Heart left ventricle (tissue), 16 donors: ENCODE data around the gene CACNA1C. TPM values are rescaled to one million over a fixed set of nuclear protein-coding genes. Genes with fewer than 3 reads are reported as not detected.

Experiments used
- ATAC-seq, 4 donors: fragments of 200-7000 bp; cut with Tn5 transposase; one replicate each; pipeline ENCODE4 v1.9.1; 2020 to 2022; ENCODE audit warnings: moderate library complexity in 4 of 4, mild to moderate bottlenecking in 3 of 4, moderate number of reproducible peaks in 1 of 4
- DNase-seq, 5 donors: peaks; one replicate each; pipeline ENCODE4 v3.0.0-alpha.2; 2020
- H3K27ac ChIP-seq, 12 donors: fragments of 200-600 bp; sonication (generic) in 4 of 12; one replicate each; pipeline versions ENCODE4 v1.5.0 to v1.8.0; 2016 to 2022; ENCODE audit warnings: mild to moderate bottlenecking in 2 of 12
- H3K27me3 ChIP-seq, 9 donors: fragments of 200-600 bp; sonication (generic) in 2 of 9; one replicate each; pipeline versions ENCODE4 v1.5.1 to v1.8.0; 2016 to 2022; ENCODE audit warnings: mild to moderate bottlenecking in 3 of 9
- H3K36me3 ChIP-seq, 9 donors: fragments of 200-600 bp; sonication (generic) in 2 of 9; one replicate each; pipeline versions ENCODE4 v1.5.0 to v1.8.0; 2018 to 2022; ENCODE audit warnings: mild to moderate bottlenecking in 2 of 9
- H3K4me1 ChIP-seq, 12 donors: fragments of 200-600 bp; sonication (generic) in 4 of 12; one replicate each; pipeline versions ENCODE4 v1.5.0 to v1.8.0; 2016 to 2022; ENCODE audit warnings: mild to moderate bottlenecking in 3 of 12
- H3K4me3 ChIP-seq, 12 donors: fragments of 200-600 bp; sonication (generic) in 4 of 12; one replicate each; pipeline versions ENCODE4 v1.5.0 to v1.8.0; 2017 to 2022; ENCODE audit warnings: mild to moderate bottlenecking in 9 of 12, moderate library complexity in 4 of 12
- H3K9me3 ChIP-seq, 12 donors: fragments of 200-600 bp; sonication (generic) in 4 of 12; one replicate each; pipeline versions ENCODE4 v1.5.0 to v1.8.0; 2016 to 2022; ENCODE audit warnings: mild to moderate bottlenecking in 1 of 12
- POLR2A ChIP-seq, 2 donors: fragments of 450-650 bp; IDR thresholded peaks; one replicate each; pipeline ENCODE4 v1.6.1; 2017; ENCODE audit warnings: antibody characterized with exemption in 2 of 2, mild to moderate bottlenecking in 2 of 2, moderate library complexity in 2 of 2
- WGBS, 4 donors: extraction: QIAGEN DNeasy Blood & Tissue Kit in 2 of 4; methylation state at CpG; one replicate each; pipeline versions ENCODE4 v1.1.5 to v1.1.7; 2013 to 2018; 5-methylcytosine and 5-hydroxymethylcytosine counted together
- intact Hi-C, 10 donors: fragments of 100-400 bp; cut with DNase I; formaldehyde crosslinking; loops; one replicate each; pipeline versions ENCODE4 v1.11.1 to v1.14.2; 2022
- polyA plus RNA-seq, 2 donors: library from polyadenylated mRNA; stranded (reverse); fragments of 200-250 nt; gene quantifications; one replicate each; pipeline ENCODE4 v1.2.3, GENCODE V29; 2013
- total RNA-seq, 9 donors: library from RNA; depleted of rRNA in 2 of 9; stranded (reverse); fragments of >200 nt in 2 of 9; fragmentation: NEBNext Ultra II Directional in 3 of 9; extraction: Animal tissue kit (Norgen Biotek cat#: 25700) in 3 of 9; gene quantifications; one replicate each; pipeline versions ENCODE4 v1.1.0 to v1.2.4, GENCODE V29; 2016 to 2023
- TF ChIP-seq, protein P1 (sequence below), 12 donors: fragments of 200-600 bp; sonication (generic) in 4 of 12; IDR thresholded peaks; one replicate each; pipeline versions ENCODE4 v1.5.0 to v1.8.0; 2018 to 2022; ENCODE audit warnings: antibody characterized with exemption in 12 of 12, mild to moderate bottlenecking in 5 of 12
- donor health status: ischemic (EF 13 %, LVEDD 7.1; RV severe dilation, severe dysfunction).
- donor health status: healthy with polysubstance abuse.
- donor health status: DM: no; HTN: yes; CAD: no.
- donor health status: DM: no; HTN: no; CAD: no.
- donor health status: ischemic (EF 25% LVEDD 6.9; RV normal size, moderate dysfunction).
- donor health status: ischemic (EF 25% LVEDD 5.7; RV mildly dilated, moderate dysfunction).
- donor health status: healthy.
- donor health status: DM: yes; HTN: yes; CAD: no.
- donor health status: ischemic (EF 35%, LVEDD 5.7; RV mildly dilated, moderate dysfunction).
- donor health status: nonischemic (EF 11% LVEDD 7.7; RV severe dilation, severe dysfunction).
- donor health status: DM: yes; HTN: yes; CAD: no.
- donor health status: PGD.
- donor health status: ischemic (EF 29% LVEDD 5.4; RV normal size, mild dysfunction).
- donor health status: nonischemic (EF 23%, LVEDD 6.1; RV moderate dilation, normal function).

Gene CACNA1C
- total and polyA plus RNA-seq, 11 donors, result 41.9 to 196 (median 164) TPM

GRCh38 chr12:2507814-2508213, 455.0 kb downstream of the CACNA1C start:
- TF ChIP-seq POLR2A (IDR thresholded peaks at IDR 0.05), result no peak
- TF ChIP-seq, protein P1, sequence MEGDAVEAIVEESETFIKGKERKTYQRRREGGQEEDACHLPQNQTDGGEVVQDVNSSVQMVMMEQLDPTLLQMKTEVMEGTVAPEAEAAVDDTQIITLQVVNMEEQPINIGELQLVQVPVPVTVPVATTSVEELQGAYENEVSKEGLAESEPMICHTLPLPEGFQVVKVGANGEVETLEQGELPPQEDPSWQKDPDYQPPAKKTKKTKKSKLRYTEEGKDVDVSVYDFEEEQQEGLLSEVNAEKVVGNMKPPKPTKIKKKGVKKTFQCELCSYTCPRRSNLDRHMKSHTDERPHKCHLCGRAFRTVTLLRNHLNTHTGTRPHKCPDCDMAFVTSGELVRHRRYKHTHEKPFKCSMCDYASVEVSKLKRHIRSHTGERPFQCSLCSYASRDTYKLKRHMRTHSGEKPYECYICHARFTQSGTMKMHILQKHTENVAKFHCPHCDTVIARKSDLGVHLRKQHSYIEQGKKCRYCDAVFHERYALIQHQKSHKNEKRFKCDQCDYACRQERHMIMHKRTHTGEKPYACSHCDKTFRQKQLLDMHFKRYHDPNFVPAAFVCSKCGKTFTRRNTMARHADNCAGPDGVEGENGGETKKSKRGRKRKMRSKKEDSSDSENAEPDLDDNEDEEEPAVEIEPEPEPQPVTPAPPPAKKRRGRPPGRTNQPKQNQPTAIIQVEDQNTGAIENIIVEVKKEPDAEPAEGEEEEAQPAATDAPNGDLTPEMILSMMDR (IDR thresholded peaks at IDR 0.05), result no peak
- ATAC-seq, result no peak
- Histone ChIP-seq H3K4me1 (peaks cover 0 to 44% (median 14%) of the 10 kb centered on the region in 12 donors), H3K9me3 (no peaks in the 10 kb centered on the region), H3K27ac (peak overlapping the region in 1 of 12 donors; percentile 13), H3K4me3 (no peak overlapping the region), H3K27me3 (no peaks in the 10 kb centered on the region), H3K36me3 (peaks cover 0 to 33% (median 3%) of the 10 kb centered on the region in 9 donors)
- no peak for DNase-seq
- 62 to 71% (median 68%) methylated on average over 7 of the region's 7 CpGs for WGBS, 4 donors
- intact Hi-C loops, result loop anchor here in 4 of 10 donors (10.0 kb wide), 4 partner anchors 47 to 453 kb away; partner anchors contain the start of gene CACNA1C (in 1 of the 4)

GRCh38 chr12:2509137-2509536, 456.4 kb downstream of the CACNA1C start:
- ATAC-seq, result no peak
- peaks cover 0 to 45% (median 8%) of the 10 kb centered on the region in 9 donors for H3K36me3 ChIP-seq
- H3K9me3 ChIP-seq, result no peaks in the 10 kb centered on the region
- TF ChIP-seq POLR2A (IDR thresholded peaks at IDR 0.05), result no peak
- TF ChIP-seq, protein P1 (IDR thresholded peaks at IDR 0.05), result no peak
- H3K27me3 ChIP-seq, result no peaks in the 10 kb centered on the region
- 90 to 93% (median 92%) methylated on average over 5 of the region's 5 CpGs for WGBS, 4 donors
- peaks cover 0 to 31% (median 6%) of the 10 kb centered on the region in 12 donors for H3K4me1 ChIP-seq
- no peak overlapping the region for H3K4me3 ChIP-seq
- DNase-seq, result no peak
- intact Hi-C loops, result loop anchor here in 4 of 10 donors (10.0 kb wide), 4 partner anchors 46 to 454 kb away; partner anchors contain the start of gene CACNA1C (in 1 of the 4)
- H3K27ac ChIP-seq, result peak overlapping the region in 1 of 12 donors; percentile 47

GRCh38 chr12:2510045-2510444, 457.3 kb downstream of the CACNA1C start:
- ATAC-seq, result peak; percentile 73 to 86 (median 84)
- H3K4me1 ChIP-seq, result peaks cover 0 to 31% (median 6%) of the 10 kb centered on the region in 12 donors
- 48 to 71% (median 54%) methylated on average over 5 of the region's 5 CpGs for WGBS, 4 donors
- intact Hi-C loops, result no loop called here
- DNase-seq, result peak in 4 of 5 donors; percentile 57 to 82 (median 69)
- H3K9me3 ChIP-seq, result no peaks in the 10 kb centered on the region
- peaks cover 0 to 53% (median 5%) of the 10 kb centered on the region in 9 donors for H3K36me3 ChIP-seq
- no peak overlapping the region for H3K4me3 ChIP-seq
- peak overlapping the region in 3 of 12 donors; percentile 3 to 57 (median 47) for H3K27ac ChIP-seq
- H3K27me3 ChIP-seq, result no peaks in the 10 kb centered on the region
- TF ChIP-seq, protein P1 (IDR thresholded peaks at IDR 0.05), result no peak
- no peak for TF ChIP-seq POLR2A (IDR thresholded peaks at IDR 0.05)

- no peaks in the 10 kb centered on the region for H3K9me3 ChIP-seq
- TF ChIP-seq POLR2A (IDR thresholded peaks at IDR 0.05), result no peak
- TF ChIP-seq, protein P1 (IDR thresholded peaks at IDR 0.05), result no peak
- H3K4me1 ChIP-seq, result peaks cover 0 to 18% (median 0%) of the 10 kb centered on the region in 12 donors
- no peaks in the 10 kb centered on the region for H3K27me3 ChIP-seq
- 84 to 87% (median 85%) methylated on average over 11 of the region's 11 CpGs for WGBS, 4 donors
- H3K4me3 ChIP-seq, result no peak overlapping the region
- H3K27ac ChIP-seq, result no peak overlapping the region
- peaks cover 0 to 59% (median 9%) of the 10 kb centered on the region in 9 donors for H3K36me3 ChIP-seq
- no peak for ATAC-seq
- DNase-seq, result no peak
- intact Hi-C loops, result no loop called here
Observed at GRCh38 chr12:2513141-2514037, 460.6 kb downstream of the CACNA1C start.
